HL-60 (cell line): ENCODE results near the gene CLEC6A.

Source experiments
- CTCF ChIP-seq: IDR thresholded peaks from one replicate; pipeline ENCODE4 v1.5.1; 2011; ENCODE audit warnings: low read length, control low read depth, inconsistent platforms; ENCODE audit not compliant: insufficient read depth
- POLR2AphosphoS5 ChIP-seq: IDR thresholded peaks from 2 replicates; pipeline ENCODE4 v1.6.1; 2012; ENCODE audit warnings: low read depth
- REST ChIP-seq: IDR thresholded peaks from 2 replicates; pipeline ENCODE4 v1.6.1; 2012; ENCODE audit warnings: low read depth; ENCODE audit not compliant: insufficient replicate concordance

- no peak for TF ChIP-seq CTCF
- TF ChIP-seq REST = no peak
- TF ChIP-seq POLR2AphosphoS5 = no peak
Observed at GRCh38 chr12:8527250-8528130, 71.7 kb downstream of the CLEC6A start.
